HG03025 (cell line): ENCODE data around the gene INHBA.

Source experiments
- ATAC-seq: cut with Tn5 transposase; IDR thresholded peaks from one replicate; pipeline ENCODE4 v1.9.1; 2021; ENCODE audit warnings: mild to moderate bottlenecking, moderate library complexity; ENCODE audit not compliant: unreplicated experiment, low FRiP score

The INHBA gene

GRCh38 chr7:41715000-41715399, 12.1 kb upstream of the INHBA start:
- ATAC-seq, result no peak

- ATAC-seq, result no peak
Measured at GRCh38 chr7:41711283-41712064, 8.6 kb upstream of the INHBA start.

GRCh38 chr7:41710838-41711237, 7.9 kb upstream of the INHBA start:
- no peak for ATAC-seq

GRCh38 chr7:41709621-41710020, 6.7 kb upstream of the INHBA start:
- no peak for ATAC-seq

DNA sequence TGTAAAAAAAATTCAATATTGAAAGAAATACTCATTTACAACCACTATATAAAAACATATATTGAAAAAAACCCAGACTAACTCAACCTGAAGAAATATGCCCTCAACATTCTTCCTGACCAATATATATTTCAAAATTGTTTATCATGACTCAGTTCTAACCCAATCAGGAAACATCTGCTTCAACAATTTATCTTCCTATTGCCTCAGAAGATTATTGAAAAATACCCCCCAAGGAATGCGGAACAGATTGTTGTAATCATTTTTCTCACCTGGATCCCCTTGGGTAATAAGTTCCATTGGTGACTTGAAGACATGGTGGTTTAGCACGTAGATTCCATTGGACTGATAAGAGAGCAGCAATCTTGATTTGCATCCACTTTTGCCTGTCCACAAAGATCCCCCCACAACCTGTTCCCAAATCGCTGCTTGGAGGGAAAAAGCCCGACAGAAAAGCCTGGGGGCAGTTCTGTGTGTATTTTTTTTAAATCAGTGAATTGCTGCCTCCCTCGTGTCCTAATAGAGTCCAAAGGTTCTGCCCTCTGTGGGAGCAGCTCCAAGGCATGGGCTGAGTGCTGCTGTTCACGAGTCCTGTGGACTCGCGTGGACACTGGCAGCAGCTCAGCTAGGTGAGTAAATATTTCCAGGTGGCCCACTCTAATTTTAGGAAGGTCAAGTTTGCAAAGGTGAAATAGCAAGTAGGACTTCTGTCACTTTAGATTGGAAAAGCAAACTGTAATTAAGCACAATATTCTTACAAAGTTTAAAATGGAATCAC, 5.9 kb upstream of the INHBA start:
- ATAC-seq, result no peak

DNA sequence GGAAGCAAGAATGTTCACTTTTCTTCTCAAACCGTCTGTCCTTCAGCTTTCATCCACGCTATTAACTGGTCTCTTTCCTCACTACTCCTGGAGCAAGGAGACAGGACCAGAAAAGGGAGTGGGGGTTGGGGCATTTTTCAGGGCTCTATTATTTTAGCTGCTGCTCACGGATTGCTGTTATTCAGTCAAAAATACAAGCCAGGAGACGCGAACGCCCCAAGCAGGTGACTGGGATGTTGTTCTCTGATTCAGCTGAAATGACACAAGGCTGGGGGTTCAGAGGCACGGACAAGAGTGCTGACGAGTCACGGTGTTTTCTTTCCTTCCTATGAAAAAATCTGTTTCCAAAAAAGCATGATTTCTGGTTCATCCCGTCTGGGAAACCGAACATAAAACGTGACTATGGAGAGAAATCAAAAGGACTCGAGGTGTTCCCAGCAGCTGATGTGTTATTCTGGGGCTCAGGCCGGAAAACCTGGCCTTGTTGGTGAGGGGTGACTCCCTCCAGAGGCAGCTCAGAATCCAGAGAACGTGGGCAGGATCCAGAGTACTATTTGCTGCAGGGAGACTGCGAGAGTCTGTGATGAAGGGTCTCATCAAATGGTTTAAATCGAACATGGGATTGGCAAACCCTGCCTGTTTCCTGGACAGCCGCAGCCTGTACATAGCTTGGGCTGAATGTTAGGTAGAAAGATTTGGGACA, 3.5 kb upstream of the INHBA start:
- no peak for ATAC-seq

GRCh38 chr7:41705109-41705901, 2.4 kb upstream of the INHBA start:
- ATAC-seq, result peak; percentile 97

GRCh38 chr7:41701068-41701941, 1.6 kb downstream of the INHBA start:
- ATAC-seq, result no peak

GRCh38 chr7:41700044-41700471, 2.8 kb downstream of the INHBA start:
- ATAC-seq, result no peak

GRCh38 chr7:41699516-41699915, 3.4 kb downstream of the INHBA start:
- no peak for ATAC-seq

GRCh38 chr7:41698726-41699125, 4.2 kb downstream of the INHBA start:
- ATAC-seq, result no peak

DNA sequence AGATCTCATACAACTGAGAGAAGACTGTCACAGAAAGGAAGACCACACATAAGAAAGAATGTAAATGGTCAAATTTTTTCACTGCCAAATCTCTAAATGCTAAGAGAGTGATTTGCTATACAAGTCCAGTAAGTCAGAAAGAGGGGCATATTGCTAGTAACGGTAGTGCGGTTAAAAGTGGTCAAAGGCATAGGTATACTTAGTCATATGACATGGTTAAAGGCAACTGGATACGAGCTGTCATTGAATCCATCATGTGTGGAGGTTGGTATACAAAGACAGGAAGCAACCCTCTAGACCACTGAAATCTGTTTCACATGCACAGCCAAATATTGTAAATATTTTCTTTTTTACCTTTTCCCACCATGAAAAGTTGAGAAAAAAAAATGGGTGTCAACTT, 4.8 kb downstream of the INHBA start:
- ATAC-seq, result no peak

DNA sequence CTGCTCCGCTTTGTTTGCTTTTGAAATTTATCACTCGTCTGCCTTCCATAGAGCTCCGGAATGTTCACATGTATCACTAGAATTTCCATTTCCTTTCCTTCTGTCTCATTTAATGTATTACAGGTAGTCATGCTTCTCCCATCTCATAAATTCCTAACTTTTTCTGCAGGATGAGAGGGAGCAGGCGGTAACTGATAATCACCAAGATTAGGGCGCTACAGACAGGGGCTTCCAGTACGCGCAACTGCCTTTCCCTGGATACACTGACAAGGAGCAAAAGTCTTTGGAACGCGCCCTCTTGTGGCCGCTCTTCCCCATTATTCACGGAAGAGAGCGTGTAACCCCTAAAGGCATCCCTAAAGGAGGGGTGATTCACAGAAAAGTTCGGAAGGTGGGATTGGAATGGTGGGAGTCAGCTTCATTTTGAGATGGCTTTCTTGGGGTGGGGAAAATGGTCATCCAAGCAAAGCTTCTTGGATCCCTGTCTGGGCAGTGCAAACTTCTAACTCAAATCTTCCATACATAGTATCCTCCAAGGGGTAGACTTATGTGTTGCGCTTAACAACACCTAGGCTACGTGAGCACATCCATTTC, 6.5 kb downstream of the INHBA start:
- no peak for ATAC-seq

DNA sequence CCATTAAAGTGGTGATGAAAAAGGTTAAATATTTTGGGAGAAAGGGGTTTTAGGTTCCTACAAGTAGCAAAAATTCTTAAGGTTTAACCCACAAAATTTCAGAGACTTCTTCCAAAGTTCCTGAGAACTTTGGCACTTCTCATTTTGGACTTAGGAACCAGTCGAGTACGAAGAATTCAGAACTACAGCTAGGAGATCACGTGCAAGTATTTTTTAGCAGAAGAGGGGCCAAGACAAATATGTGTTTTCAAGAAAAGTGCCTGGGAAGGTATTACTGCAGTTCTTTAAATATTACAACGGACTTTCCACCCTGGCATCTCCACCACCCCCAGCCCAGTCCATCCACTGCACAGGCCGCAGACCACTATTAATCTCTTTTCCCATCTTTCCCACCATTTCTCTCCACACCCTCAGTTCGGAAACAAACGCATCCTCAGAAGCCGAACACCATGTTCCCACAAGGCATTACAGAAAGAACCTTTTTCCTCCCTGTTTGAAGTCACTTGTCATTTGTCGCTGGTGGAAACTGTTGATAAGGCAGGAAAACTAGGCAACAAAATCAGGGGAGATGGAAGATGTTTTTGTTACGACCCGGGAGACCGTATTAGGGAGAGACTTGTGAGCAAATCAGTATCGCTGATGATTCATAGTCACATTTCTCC, 7.1 kb downstream of the INHBA start:
- ATAC-seq, result no peak

DNA sequence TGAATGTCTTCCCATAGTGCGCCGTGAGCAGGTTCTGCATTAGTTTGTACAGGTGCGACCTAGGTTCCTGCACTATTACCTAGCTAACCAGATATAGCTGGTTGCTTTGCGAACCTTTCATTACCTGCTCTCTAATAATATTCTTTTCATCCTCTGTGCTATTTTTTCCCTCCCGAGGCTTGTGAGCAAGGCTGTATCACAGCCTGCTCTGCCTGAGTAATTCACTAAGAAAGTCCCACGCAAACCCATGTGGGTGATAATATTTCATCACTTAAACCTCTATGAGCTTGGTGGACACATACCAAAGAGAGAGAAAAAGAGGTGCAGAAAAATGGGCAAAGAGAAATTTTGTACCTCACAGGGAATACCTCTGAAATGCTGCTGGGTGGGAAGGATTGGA, 8.4 kb downstream of the INHBA start:
- ATAC-seq, result no peak

DNA sequence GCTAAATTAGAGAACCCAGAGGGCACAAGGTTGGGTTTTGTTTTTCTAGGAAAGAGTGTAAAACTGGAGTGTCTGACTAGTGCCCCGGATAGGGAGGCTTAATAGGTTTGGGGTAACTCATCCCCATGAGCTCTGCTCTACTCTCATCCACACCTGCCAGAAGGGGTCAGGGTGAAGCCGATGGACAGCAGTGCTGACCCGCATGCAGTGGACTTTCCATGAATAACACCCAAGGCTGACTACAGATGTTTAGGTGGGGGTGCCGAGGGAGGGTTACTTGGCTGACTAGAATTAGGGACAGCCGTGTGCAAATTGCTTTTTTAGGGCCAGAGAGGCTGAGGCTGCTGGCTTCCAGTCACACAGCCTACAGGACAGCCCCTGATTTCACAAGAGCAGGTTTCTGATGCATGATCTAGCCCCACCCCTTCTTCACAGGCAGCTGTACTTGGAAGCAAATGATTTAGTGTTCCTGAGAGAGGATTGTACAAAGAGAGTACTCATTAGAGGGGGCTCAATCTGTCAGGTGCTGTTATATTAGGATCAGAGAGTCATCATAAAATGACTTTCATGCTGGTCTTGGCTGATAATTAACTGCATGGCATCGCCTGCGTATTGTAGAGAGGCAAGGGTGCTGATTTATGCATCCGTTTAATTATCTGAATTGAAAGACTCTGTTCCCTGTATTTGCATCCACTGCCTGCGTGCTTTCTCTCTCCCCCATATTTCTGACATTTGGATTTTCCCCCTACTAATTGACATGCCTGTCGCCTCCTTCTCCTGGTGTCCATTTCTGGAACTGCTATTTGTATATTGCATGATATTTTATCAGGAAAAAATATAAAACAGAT, 9.5 kb downstream of the INHBA start:
- ATAC-seq, result no peak

DNA sequence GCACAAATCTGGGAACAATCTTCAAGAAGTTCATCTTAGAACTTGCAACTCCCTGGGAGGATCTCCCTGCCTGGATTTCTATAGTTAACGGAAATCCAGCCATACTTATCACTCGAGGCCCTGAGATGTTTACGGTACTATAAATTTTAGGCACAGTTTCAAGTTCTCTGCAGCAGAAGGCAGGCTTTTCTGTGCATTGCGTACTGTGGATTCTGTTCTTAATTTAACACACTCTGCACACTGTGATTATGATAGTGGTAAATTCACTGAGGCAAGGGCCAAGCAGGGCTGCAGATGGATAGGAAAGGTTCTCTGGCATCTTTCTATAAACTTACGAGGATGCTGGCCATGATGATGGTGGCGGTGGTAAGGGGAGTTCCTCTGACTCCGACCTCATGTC, 10.6 kb downstream of the INHBA start:
- ATAC-seq, result no peak
